Gastroesophageal sphincter (tissue), 3 donors: ENCODE measurements around the gene TMEM185B.

Source experiments
- CTCF ChIP-seq, 4 experiments: fragments of 200-600 bp in 2 of 4; fragments of 450-650 bp in 2 of 4; sonication (generic) in 1 of 4; IDR thresholded peaks; one replicate each; pipeline ENCODE4 v1.5.1; 2017 to 2019; ENCODE audit warnings: antibody characterized with exemption in 4 of 4, mild to moderate bottlenecking in 2 of 4, moderate library complexity in 2 of 4
- POLR2AphosphoS5 ChIP-seq: sonication (generic); formaldehyde crosslinking; IDR thresholded peaks from one replicate; pipeline ENCODE4 v1.6.1; 2017; ENCODE audit warnings: antibody characterized with exemption

- no peak for TF ChIP-seq CTCF (IDR thresholded peaks at IDR 0.05)
- TF ChIP-seq POLR2AphosphoS5, result no peak
These were observed 13.6 kb downstream of the TMEM185B start for GRCh38 chr2:120209427-120210269.
